ENCODE measurements around the gene DYNLRB1. TPM values are rescaled to one million over a fixed set of nuclear protein-coding genes. Genes with fewer than 3 reads are reported as not detected.
A peak's percentile ranks its signal among the peaks of the same experiment; 100 is the strongest.

Gene DYNLRB1
- total and polyA plus RNA-seq, 2 donors (not counting 1 experiment from before 2014, with no cell fraction given) = 55.3 to 120 TPM

DNA sequence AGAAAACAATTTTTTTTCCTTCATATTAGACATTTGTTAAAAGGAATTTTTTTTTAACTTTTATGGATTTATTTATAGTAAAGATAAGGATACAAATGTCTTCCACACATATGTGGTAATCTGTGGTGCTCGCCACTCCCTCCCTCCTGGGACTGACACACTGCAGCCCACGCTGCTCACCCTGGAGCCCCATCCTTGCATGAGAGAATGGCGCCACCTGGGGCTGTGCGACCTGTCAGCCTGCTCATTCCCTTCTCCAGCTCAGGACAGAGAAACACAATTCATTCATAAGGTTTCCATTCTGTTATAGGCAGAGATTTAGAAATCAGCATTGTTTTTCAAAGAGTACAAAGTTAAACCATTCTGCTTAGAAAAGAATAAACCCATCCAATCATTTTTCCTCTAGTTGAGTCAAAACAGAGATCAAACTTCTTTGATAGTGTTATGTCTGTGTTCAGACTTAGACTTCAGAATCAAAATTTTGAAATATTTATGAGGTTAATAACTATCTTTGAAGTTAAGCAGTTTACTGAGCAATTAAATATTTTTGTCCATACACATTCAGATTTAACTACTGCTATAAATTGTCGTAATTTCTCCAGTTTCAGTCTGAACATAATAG lies 42.8 kb upstream of the DYNLRB1 start:
- Histone ChIP-seq H3K4me1 (ENCODE audit: control insufficient read depth in 2 of 2, insufficient read depth in 2 of 2, low read length in 2 of 2) (peaks cover 0 to 3% of the 10 kb centered on the region in 2 donors), H3K4me2 (replicated peaks; ENCODE audit: low read depth, low read length, poor library complexity, severe bottlenecking) (no peak overlapping the region), H3K4me3 (ENCODE audit: control extremely low read depth in 1 of 5, extremely low read depth in 1 of 5, insufficient read depth in 1 of 5, low read depth in 2 of 5, low read length in 4 of 5) (no peak overlapping the region), H2AFZ (ENCODE audit: insufficient read depth, low read depth, low read length, poor library complexity, severe bottlenecking) (no peak overlapping the region), H3K27ac (ENCODE audit: low read length in 2 of 2) (no peak overlapping the region), H3K36me3 (replicated peaks in 1 of 2; ENCODE audit: control extremely low read depth in 1 of 2, control insufficient read depth in 1 of 2, extremely low read depth in 1 of 2, insufficient read depth in 2 of 2, low read length in 1 of 2) (peaks cover 11 to 50% of the 10 kb centered on the region in 2 experiments), H4K20me1 (ENCODE audit: control insufficient read depth, insufficient read depth, low read length, poor library complexity, severe bottlenecking) (no peaks in the 10 kb centered on the region), H3K9ac (ENCODE audit: low read length) (no peak overlapping the region), H3K27me3 (replicated peaks in 1 of 4; ENCODE audit: control extremely low read depth in 1 of 4, control insufficient read depth in 3 of 4, insufficient read depth in 4 of 4, low read length in 3 of 4) (no peaks in the 10 kb centered on the region), H3K79me2 (ENCODE audit: control insufficient read depth, insufficient read depth, low read length) (peaks cover 3% of the 10 kb centered on the region), H3K9me3 (ENCODE audit: control extremely low read depth in 1 of 3, control insufficient read depth in 2 of 3, insufficient read depth in 1 of 3, low read length in 2 of 3) (no peaks in the 10 kb centered on the region)
- Mint-ChIP-seq H3K27me3 (no peaks in the 10 kb centered on the region), H3K4me3 (no peak overlapping the region), H3K9me3 (ENCODE audit: insufficient read depth) (no peaks in the 10 kb centered on the region), H3K27ac (no peak overlapping the region), H3K4me1 (peaks cover 9% of the 10 kb centered on the region)
- ChIA-PET POLR2A (no interaction called here), CTCF (interaction anchor here (0.6 to 2.3 kb wide), 3 partner anchors 9 to 251 kb away, joined by 3 to 21 read pairs (median 4); no protein-coding TSS in a partner anchor)
- TF ChIP-seq EZH2 (IDR thresholded peaks at IDR 0.05; ENCODE audit: borderline replicate concordance, insufficient read depth, low read depth, low read length, poor library complexity, severe bottlenecking) = no peak
- TF ChIP-seq, protein P1, sequence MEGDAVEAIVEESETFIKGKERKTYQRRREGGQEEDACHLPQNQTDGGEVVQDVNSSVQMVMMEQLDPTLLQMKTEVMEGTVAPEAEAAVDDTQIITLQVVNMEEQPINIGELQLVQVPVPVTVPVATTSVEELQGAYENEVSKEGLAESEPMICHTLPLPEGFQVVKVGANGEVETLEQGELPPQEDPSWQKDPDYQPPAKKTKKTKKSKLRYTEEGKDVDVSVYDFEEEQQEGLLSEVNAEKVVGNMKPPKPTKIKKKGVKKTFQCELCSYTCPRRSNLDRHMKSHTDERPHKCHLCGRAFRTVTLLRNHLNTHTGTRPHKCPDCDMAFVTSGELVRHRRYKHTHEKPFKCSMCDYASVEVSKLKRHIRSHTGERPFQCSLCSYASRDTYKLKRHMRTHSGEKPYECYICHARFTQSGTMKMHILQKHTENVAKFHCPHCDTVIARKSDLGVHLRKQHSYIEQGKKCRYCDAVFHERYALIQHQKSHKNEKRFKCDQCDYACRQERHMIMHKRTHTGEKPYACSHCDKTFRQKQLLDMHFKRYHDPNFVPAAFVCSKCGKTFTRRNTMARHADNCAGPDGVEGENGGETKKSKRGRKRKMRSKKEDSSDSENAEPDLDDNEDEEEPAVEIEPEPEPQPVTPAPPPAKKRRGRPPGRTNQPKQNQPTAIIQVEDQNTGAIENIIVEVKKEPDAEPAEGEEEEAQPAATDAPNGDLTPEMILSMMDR (IDR thresholded peaks at IDR 0.05) = peak; percentile 40
- peak; percentile 45 for DNase-seq
- ATAC-seq (ENCODE audit: low read depth) = peak; percentile 28
- 50% methylated on average over 3 of the region's 5 CpGs for WGBS (ENCODE audit: insufficient coverage)
- intact Hi-C loops (cut with micrococcal nuclease) = no loop called here

DNA sequence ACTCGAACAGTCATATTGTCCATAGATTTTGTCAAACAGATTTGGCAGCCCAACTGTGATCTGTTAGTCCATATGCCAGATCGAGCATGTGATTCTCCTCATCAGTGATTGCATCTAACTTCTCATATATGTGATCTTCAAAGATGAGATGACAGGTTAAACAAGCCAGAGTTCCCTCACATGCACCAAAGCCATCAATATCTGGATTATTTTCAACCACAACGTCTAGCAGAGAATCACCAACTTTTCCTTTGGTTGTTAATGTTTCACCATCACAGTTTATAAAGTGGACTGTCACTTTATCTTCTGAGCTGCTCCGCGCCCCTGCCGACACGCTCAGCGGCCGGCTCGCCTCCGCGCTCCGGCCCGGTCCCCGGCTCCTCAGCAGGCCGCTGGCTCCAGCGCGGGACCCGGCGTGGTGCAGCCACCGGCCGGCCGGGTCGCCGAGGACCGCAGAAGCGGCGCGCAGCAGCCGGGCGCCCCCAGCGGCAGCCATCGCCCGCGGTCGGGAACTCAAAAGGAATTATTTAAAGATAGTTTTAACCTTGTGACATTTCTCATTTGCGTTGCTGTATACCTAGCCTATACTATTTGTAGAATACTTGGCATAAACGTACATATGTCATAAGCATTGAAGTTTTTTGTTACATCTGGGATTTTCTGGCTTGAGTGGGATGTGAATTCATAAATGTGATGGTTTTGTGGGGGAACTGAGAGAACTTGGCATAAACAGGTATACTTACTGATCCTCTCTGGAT lies 40.1 kb upstream of the DYNLRB1 start:
- Histone ChIP-seq H3K27ac (ENCODE audit: low read length in 2 of 2) (no peak overlapping the region), H3K4me2 (replicated peaks; ENCODE audit: low read depth, low read length, poor library complexity, severe bottlenecking) (peak overlapping the region; percentile 36), H3K36me3 (replicated peaks in 1 of 2; ENCODE audit: control extremely low read depth in 1 of 2, control insufficient read depth in 1 of 2, extremely low read depth in 1 of 2, insufficient read depth in 2 of 2, low read length in 1 of 2) (peaks cover 13 to 52% of the 10 kb centered on the region in 2 experiments), H2AFZ (ENCODE audit: insufficient read depth, low read depth, low read length, poor library complexity, severe bottlenecking) (peak overlapping the region; percentile 8), H3K4me3 (ENCODE audit: control extremely low read depth in 1 of 5, extremely low read depth in 1 of 5, insufficient read depth in 1 of 5, low read depth in 2 of 5, low read length in 4 of 5) (no peak overlapping the region), H3K4me1 (ENCODE audit: control insufficient read depth in 2 of 2, insufficient read depth in 2 of 2, low read length in 2 of 2) (peaks cover 0 to 3% of the 10 kb centered on the region in 2 donors), H3K9me3 (ENCODE audit: control extremely low read depth in 1 of 3, control insufficient read depth in 2 of 3, insufficient read depth in 1 of 3, low read length in 2 of 3) (no peaks in the 10 kb centered on the region), H3K27me3 (replicated peaks in 1 of 4; ENCODE audit: control extremely low read depth in 1 of 4, control insufficient read depth in 3 of 4, insufficient read depth in 4 of 4, low read length in 3 of 4) (no peaks in the 10 kb centered on the region), H3K79me2 (ENCODE audit: control insufficient read depth, insufficient read depth, low read length) (peaks cover 3% of the 10 kb centered on the region), H3K9ac (ENCODE audit: low read length) (no peak overlapping the region), H4K20me1 (ENCODE audit: control insufficient read depth, insufficient read depth, low read length, poor library complexity, severe bottlenecking) (no peaks in the 10 kb centered on the region)
- Mint-ChIP-seq H3K4me3 (peak overlapping the region; percentile 16), H3K9me3 (ENCODE audit: insufficient read depth) (no peaks in the 10 kb centered on the region), H3K27me3 (no peaks in the 10 kb centered on the region), H3K27ac (no peak overlapping the region), H3K4me1 (peaks cover 11% of the 10 kb centered on the region)
- CTCF ChIA-PET = interaction anchor here (0.7 to 4.5 kb wide), 5 partner anchors 9 to 289 kb away, joined by 3 to 25 read pairs (median 4); no protein-coding TSS in a partner anchor
- DNase-seq (peak; percentile 55), ATAC-seq (ENCODE audit: low read depth) (peak; percentile 87)
- intact Hi-C loops (cut with micrococcal nuclease) = loop anchor here (1.0 kb wide), 1 partner anchor 164 kb away; no protein-coding TSS in a partner anchor
- TF ChIP-seq EZH2 (IDR thresholded peaks at IDR 0.05; ENCODE audit: borderline replicate concordance, insufficient read depth, low read depth, low read length, poor library complexity, severe bottlenecking) = no peak
- TF ChIP-seq, protein P1 (IDR thresholded peaks at IDR 0.05) = peak; percentile 77
- WGBS (ENCODE audit: insufficient coverage) = 15% methylated on average over 24 of the region's 38 CpGs
- POLR2A ChIA-PET = no interaction called here

All from B cell (primary cell).